ENCODE results near the gene DAZL.

DNA sequence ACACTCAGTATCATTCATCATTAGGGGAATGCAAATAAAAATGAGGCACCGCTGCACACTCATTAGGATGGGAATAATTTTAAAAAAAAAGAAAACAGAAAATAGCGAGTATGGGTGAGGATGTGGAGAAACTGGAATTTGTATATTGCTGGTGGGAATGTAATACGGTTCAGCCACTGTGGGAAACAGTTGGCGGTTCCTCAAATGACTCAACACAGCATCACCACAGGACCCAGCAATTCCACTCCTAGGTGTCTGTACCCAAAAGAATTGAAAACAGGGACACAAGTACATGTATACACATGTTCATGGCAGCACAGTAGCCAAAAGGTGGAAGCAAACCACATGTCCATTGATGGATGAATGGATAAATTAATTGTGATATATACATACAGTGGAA is 56.5 kb downstream of the DAZL start:
- TF ChIP-seq ZNF792 (tag by site-specific recombination; IDR thresholded peaks at IDR 0.05) (no peak), ZNF223 (tag by site-specific recombination; IDR thresholded peaks at IDR 0.05) (no peak), ZNF24 (tag by site-specific recombination; IDR thresholded peaks at IDR 0.05) (no peak), ZNF558 (tag by site-specific recombination; IDR thresholded peaks at IDR 0.05) (no peak), ZNF426 (tag by site-specific recombination; IDR thresholded peaks at IDR 0.05) (no peak), ZBTB20 (tag by site-specific recombination; IDR thresholded peaks at IDR 0.05) (no peak), ZNF274 (IDR thresholded peaks at IDR 0.05; ENCODE audit: low read length) (no peak), ZNF274 (tag by site-specific recombination; IDR thresholded peaks at IDR 0.05; ENCODE audit: borderline replicate concordance) (no peak), OSR2 (tag by site-specific recombination; IDR thresholded peaks at IDR 0.05) (no peak), ZNF423 (tag by site-specific recombination; IDR thresholded peaks at IDR 0.05) (no peak)
- TF ChIP-seq, protein P1, sequence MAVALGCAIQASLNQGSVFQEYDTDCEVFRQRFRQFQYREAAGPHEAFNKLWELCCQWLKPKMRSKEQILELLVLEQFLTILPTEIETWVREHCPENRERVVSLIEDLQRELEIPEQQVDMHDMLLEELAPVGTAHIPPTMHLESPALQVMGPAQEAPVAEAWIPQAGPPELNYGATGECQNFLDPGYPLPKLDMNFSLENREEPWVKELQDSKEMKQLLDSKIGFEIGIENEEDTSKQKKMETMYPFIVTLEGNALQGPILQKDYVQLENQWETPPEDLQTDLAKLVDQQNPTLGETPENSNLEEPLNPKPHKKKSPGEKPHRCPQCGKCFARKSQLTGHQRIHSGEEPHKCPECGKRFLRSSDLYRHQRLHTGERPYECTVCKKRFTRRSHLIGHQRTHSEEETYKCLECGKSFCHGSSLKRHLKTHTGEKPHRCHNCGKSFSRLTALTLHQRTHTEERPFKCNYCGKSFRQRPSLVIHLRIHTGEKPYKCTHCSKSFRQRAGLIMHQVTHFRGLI (tag by site-specific recombination; IDR thresholded peaks at IDR 0.05) = no peak
- TF ChIP-seq, protein P2, sequence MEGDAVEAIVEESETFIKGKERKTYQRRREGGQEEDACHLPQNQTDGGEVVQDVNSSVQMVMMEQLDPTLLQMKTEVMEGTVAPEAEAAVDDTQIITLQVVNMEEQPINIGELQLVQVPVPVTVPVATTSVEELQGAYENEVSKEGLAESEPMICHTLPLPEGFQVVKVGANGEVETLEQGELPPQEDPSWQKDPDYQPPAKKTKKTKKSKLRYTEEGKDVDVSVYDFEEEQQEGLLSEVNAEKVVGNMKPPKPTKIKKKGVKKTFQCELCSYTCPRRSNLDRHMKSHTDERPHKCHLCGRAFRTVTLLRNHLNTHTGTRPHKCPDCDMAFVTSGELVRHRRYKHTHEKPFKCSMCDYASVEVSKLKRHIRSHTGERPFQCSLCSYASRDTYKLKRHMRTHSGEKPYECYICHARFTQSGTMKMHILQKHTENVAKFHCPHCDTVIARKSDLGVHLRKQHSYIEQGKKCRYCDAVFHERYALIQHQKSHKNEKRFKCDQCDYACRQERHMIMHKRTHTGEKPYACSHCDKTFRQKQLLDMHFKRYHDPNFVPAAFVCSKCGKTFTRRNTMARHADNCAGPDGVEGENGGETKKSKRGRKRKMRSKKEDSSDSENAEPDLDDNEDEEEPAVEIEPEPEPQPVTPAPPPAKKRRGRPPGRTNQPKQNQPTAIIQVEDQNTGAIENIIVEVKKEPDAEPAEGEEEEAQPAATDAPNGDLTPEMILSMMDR (tag by site-specific recombination; IDR thresholded peaks at IDR 0.05) = no peak
- TF ChIP-seq, protein P3, sequence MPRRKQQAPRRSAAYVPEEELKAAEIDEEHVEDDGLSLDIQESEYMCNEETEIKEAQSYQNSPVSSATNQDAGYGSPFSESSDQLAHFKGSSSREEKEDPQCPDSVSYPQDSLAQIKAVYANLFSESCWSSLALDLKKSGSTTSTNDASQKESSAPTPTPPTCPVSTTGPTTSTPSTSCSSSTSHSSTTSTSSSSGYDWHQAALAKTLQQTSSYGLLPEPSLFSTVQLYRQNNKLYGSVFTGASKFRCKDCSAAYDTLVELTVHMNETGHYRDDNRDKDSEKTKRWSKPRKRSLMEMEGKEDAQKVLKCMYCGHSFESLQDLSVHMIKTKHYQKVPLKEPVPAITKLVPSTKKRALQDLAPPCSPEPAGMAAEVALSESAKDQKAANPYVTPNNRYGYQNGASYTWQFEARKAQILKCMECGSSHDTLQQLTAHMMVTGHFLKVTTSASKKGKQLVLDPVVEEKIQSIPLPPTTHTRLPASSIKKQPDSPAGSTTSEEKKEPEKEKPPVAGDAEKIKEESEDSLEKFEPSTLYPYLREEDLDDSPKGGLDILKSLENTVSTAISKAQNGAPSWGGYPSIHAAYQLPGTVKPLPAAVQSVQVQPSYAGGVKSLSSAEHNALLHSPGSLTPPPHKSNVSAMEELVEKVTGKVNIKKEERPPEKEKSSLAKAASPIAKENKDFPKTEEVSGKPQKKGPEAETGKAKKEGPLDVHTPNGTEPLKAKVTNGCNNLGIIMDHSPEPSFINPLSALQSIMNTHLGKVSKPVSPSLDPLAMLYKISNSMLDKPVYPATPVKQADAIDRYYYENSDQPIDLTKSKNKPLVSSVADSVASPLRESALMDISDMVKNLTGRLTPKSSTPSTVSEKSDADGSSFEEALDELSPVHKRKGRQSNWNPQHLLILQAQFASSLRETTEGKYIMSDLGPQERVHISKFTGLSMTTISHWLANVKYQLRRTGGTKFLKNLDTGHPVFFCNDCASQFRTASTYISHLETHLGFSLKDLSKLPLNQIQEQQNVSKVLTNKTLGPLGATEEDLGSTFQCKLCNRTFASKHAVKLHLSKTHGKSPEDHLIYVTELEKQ (tag by site-specific recombination; IDR thresholded peaks at IDR 0.05; ENCODE audit: borderline replicate concordance) = no peak

Data from HEK293 (cell line).